Activated CD4-positive, CD25-positive, alpha-beta regulatory T cell treated with anti-CD3 and anti-CD28 coated beads, Interleukin-2, amount 50 U/mL, for 72 hours (primary cell): ENCODE data around the gene CENPP.

Source experiments
- DNase-seq: peaks from one replicate; pipeline ENCODE4 v3.0.0; 2021

The CENPP gene

DNA sequence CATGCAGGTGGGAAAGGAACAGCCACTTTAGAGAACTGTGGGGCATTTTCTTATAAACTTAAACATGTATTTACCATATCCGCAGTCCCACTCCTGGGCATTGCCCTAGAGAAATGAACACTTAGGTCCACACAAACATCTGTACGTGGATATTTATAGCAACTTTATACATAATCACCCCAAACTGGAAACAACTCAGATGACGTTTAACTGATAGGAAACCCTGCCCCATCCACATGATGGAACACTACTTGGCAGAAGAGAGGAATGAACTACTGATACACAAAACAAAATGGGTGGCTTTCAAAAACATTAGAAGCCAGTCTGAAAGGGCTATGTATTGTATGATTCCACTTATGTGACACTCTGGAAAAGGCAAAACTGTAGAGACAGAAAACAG is 187.6 kb downstream of the CENPP start:
- no peak for DNase-seq

DNA sequence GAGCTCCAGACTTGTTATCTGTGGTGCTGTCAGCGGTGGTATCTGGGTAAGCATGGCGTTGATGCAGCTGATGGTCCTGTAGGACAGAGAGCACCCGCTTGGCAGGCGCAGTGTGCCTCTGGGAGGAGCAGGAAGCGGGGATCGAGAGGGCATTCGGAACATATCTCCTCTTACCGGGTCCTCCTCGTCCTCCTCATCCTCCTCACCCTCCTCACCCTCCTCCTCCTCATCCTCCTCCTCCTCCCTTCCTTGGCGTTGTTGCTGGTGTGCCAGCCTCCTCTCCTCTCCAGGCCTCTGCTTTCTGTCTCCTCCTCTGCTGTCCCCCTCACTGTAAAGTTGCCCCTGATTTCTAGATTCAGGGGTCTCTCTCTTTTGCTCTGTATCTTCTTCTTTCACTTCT is 188.9 kb downstream of the CENPP start:
- no peak for DNase-seq

GRCh38 chr9:92516521-92516920 is 190.8 kb downstream of the CENPP start:
- DNase-seq = no peak

- DNase-seq = no peak
Measured at GRCh38 chr9:92517046-92517445, 191.3 kb downstream of the CENPP start.

GRCh38 chr9:92518199-92518598 is 192.4 kb downstream of the CENPP start:
- no peak for DNase-seq

GRCh38 chr9:92520837-92521236 is 195.1 kb downstream of the CENPP start:
- no peak for DNase-seq

DNA sequence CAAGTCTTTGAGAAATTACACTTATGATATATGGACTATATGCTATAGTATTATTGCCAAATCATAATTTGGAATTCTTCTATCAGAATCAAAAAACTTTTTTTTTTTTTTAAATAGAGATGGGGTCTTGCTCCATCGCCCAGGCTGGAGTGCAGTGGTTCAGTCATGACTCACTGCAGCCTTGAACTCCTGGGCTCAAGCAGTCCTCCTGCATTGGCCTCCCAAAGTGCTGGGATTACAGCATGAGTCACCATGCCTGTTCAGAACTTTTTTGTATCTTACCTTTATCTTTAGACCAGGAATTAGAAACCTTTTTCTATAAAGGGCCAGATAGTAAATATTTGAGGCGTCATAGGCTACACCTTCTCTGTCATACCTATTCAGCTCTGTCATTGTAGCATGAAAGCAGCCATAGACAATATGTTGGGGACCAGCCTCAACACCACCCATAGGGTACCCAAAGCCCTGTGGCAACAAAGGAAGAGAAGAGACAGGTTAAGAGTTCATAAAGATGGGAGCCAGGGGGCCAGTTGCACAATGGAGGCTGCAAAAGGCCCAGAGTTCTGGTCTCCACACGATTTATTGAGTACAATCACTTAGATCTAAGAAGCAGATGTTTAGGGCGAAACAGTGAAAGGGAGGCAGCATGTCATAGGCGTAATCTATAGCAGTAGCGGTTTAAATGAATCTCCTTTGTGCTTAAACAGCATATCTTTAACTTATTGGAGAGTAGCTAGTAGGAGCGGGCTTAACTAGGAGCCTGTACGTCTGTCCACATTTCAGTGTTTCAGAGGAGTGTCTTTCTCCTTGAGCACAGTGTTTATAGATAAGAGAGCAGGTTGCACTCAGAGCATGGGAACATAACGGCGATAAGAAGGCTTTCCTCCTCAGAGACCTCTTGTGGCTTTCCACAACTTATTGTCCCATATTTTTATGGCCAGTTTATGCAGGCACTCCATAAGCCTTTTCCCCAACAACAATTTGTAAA is 197.5 kb downstream of the CENPP start:
- no peak for DNase-seq

- DNase-seq = no peak
Measured at GRCh38 chr9:92524881-92525280, 199.1 kb downstream of the CENPP start.

DNA sequence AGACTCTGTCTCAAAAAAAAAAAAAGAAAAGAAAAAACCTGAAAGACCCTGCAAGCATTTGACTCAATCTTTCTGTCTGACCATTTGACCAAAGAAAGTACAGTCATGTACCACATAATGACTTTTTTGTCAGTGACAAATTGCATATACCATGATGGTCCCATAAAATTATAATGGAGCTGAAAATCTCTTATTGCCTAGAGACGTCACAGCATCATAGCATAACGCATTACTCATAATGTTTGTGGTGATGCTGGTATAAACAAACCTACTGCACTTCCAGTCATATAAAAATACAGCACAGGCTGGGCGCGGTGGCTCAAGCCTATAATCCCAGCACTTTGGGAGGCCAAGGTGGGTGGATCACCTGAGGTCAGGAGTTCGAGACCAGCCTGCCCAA is 199.6 kb downstream of the CENPP start:
- DNase-seq = no peak

DNA sequence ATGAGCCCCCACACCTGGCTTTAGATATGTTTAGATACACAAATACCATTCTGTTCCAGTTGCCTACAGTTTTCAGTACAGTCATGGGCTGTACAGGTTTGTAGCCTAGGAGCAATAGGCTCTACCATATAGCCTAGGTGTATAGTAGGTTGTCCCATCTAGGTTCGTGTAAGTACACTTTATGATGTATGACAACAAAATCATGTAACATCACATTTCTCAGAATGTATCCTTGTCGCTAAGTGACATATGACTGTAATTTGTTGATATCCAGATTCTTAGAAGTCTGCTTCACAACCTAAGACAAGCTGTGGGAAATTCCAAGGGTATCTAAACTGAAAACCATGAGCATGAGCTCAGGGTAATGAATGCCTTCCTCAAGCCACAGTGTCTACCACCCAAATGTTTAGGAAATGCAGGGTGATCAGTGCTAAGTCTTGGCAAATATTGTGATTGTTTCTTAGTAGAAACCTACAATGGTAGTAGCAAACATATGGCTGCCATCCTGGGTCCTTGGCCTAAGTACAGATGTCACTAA is 201.6 kb downstream of the CENPP start:
- no peak for DNase-seq

- no peak for DNase-seq
Measured at GRCh38 chr9:92527832-92528521, 202.2 kb downstream of the CENPP start.

DNA sequence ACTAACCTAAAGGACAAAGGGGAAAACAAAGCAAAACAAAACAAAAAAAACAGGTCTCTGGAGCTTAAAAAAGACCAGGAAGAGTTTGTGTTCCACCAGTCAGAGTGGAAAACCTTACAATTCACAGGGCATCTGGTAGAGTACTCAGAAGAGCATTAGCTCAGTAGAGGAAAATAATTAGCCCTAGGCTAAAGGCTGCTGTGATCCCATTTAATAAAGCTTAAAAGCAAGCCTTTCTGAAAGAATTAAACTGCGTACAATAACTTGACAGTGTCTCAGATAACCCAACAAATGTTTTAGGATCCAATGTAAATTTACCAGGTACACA is 202.7 kb downstream of the CENPP start:
- no peak for DNase-seq

- DNase-seq = no peak
Measured at GRCh38 chr9:92529124-92529523, 203.4 kb downstream of the CENPP start.

- DNase-seq = no peak
Measured at GRCh38 chr9:92530893-92531292, 205.1 kb downstream of the CENPP start.

GRCh38 chr9:92534204-92534603 is 208.5 kb downstream of the CENPP start:
- no peak for DNase-seq

DNA sequence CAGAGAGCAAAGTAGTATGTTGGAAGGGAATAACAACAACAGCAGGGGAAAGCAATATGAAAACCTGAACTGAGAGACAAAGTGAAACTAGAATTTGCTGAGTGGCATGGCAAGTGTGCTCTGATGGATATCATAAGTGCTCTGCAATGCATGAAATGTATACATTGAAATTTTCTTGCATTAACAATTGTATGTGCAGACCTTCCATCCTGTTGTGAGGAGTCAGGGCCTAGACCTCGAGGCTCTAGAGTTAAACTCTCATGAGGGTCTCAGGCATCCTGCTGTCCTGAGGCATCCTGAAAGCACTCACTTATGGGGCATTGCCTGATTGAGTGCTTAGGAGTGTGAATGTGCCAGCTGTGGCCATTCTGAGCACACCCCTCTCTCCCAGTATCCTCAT is 208.9 kb downstream of the CENPP start:
- DNase-seq = no peak

DNA sequence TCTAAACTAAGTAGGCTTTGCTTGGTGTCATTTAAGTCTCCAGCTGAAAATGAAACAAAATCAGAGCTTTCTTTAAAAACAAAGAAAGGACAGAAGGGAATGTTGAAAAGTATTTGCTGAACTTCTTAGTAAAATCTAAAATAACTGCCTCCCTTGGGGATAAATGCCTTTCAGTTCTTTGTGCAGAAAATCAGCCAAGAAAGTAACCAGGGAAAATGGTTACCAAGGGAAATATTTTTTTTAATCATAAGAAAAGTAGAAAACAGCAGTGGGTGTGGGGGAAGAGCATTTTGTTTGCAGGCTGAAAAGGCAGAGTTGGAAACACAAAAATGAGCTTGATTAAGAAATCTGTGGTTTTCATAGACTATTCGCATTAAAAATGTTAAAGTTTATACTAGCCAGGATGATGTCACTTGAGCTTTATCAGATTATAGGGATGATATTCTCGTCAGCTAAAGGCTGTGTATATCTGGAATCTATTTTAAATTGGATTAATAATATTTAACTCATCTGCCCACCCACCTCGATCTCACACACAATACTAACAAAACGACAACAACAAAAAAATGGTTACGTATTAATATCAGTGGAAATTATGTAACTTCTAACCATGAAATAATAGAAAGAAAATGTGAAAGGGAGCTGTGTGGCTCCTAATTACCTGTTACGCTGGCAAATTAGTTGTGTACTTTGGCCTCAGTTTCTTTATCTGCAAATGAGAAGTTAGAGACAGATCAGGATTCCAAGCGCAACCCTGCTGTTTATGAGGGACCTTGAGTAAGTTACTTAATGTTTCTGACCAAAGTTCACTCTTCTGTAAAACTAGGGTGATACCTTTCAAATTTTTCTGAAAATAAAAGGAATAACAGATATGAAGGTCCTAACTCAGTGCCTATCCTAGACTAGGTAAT is 210.4 kb downstream of the CENPP start, which contains the start of gene ECM2:
ECM2 (minus strand) TSS at position 51 of the 911 bp plus-strand sequence. CDS start 13,124 bp downstream, outside the sequence.
- no peak for DNase-seq

- no peak for DNase-seq
Measured at GRCh38 chr9:92538541-92538940, 212.8 kb downstream of the CENPP start.

- no peak for DNase-seq
Measured at GRCh38 chr9:92543972-92544371, 218.2 kb downstream of the CENPP start.

DNA sequence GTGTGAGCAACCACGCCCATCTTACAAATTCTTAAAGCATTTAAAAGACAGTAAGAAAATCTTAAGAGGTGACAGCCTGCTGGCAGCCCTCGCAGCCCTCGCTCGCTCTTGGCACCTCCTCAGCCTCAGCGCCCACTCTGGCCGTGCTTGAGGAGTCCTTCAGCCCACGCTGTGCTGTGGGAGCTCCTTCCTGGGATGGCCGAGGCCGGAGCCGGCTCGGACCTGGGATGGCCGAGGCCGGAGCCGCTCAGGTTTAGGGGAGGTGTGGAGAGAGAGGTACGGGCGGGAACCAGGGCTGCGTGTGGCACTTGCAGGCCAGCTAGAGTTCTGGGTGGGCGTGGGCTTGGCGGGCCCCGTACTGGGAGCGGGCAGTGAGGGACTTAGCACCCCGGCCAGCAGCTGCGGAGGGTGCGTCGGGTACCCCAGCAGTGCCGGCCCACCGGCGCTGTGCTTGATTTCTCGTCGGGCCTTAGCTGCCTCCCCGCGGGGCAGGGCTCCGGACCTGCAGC is 219.3 kb downstream of the CENPP start:
- no peak for DNase-seq

GRCh38 chr9:92547356-92547755 is 221.6 kb downstream of the CENPP start:
- DNase-seq = no peak

GRCh38 chr9:92550765-92551164 is 225.0 kb downstream of the CENPP start:
- DNase-seq = no peak
